ENCODE data around the gene CYP2W1.
"Not testable (repeated sequence)": the region's sequence is repeated elsewhere in the genome, so short reads cannot be mapped to it uniquely, and the experiment has no call there.

The CYP2W1 gene

DNA sequence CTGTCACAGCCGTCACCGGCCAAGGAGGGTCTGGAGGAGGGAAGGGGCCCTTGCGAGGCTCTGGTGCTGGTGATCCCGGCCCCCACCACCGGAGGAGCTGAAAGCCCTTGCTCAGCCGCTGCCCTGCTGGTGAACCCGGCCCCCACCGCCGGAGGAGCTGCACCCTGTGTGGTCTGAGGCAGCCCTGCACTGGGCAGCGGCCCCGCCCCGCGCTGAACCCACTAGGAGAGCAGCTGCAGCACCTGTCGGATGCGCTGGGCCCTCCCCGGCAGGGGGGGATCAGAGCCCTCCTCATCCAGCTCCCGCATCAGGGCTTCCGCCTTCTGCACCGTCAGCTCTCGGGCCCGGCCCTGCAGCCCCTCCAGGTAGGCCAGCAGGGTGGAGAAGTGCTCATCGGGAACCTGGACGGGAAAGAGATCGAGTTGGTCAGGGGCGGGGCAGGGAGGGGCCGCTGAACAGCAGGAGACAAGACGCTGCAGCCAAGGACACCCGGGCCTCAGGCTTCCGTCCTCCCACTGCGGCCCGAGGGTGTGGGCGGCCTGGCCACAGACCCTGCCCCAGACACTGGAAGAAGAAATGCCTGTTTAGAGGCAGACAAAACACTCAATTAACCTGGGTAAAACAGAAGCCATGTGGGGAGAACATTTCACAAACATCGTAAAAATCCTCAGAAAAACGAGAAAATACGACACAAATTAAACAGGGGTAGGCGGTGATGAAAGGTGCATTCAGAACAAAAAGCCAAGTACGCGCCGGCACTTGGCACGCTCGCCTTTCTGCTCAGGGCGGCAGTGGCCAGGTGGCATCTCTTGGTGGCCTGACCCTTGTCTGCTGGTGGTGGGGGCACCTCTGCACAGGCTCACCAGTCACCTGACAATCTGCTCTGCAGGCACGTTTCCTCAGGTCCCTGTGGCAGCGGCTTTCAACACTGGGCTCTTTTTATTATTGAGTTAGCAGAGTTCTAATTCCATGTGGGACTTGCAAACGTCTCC lies 14.7 kb downstream of the CYP2W1 start:
- no peak for DNase-seq

DNA sequence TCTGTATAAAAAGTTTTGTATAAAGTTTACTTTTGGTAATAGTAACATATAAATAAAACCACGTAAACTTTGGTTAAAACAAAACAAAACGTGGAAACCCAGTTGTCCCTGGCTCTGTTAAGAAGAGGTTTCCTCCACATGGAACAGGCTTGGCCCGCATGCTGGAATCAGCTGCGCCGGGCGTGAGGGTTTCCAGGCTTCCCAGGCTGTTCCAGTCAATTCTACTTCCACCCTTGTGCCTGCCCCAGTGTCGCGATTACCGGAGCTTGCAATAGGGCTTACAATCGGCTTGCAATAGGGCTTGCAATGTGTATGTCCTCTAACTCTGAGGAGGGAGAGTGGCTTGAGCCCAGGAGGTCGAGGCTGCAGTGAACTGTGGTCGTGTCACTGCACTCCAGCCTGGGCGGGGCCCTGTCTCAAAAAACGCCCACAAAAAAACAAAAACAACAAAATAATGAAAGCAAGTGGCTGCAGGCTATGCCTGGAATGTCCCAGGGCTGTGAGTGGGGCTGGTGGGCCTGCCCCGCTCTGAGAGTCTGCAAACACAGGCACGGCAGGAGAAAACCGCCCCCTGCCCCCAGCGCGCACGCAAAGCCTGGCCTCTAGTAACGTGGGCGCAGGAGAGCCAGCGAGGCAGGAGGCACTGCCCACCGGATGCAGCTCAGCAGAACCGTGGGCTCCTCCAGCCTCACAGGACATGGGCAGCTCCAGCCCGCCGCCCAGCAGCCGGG lies 16.3 kb downstream of the CYP2W1 start:
- DNase-seq = no peak

DNA sequence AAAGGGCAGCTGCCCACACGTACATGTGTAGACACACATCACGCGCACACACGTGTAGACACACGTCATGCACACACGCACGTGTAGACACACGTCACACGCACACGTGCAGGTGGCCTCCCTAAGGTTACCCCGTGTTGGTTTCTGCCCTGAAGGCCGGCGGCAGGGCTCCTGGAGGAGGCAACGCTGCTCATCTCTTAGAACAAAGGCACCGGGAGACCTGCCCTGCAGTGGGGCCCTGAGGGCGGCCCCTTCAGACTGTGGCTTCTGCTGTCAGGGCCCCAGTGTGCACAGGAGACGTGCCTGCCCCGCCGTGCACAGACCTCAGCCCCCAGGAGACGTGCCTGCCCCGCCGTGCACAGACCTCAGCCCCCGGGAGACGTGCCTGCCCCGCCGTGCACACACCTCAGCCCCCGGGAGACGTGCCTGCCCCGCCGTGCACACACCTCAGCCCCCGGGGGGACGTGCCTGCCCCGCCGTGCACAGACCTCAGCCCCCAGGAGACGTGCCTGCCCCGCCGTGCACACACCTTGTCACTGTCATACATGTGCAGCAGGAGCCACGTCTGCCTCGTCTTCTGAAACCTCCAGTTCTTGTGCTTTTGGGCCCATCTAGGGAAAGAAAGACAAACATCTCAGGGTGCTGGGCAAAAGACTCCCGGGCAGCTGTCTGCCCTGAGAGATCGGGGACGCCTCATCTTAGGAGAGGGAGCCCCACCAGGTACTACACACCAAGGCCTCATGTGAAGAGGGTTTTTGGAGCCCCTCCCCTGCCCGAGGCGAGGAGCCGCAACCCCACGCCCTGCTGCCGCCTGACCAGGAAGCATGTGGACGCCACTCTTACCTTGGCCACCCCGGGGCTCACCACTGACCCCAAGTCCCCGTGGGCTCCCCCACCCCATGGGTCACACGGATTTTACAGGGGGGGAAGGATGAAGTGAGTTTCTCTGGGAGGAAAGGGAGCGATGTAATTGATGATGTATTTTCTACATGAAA lies 17.3 kb downstream of the CYP2W1 start:
- DNase-seq = no peak

DNA sequence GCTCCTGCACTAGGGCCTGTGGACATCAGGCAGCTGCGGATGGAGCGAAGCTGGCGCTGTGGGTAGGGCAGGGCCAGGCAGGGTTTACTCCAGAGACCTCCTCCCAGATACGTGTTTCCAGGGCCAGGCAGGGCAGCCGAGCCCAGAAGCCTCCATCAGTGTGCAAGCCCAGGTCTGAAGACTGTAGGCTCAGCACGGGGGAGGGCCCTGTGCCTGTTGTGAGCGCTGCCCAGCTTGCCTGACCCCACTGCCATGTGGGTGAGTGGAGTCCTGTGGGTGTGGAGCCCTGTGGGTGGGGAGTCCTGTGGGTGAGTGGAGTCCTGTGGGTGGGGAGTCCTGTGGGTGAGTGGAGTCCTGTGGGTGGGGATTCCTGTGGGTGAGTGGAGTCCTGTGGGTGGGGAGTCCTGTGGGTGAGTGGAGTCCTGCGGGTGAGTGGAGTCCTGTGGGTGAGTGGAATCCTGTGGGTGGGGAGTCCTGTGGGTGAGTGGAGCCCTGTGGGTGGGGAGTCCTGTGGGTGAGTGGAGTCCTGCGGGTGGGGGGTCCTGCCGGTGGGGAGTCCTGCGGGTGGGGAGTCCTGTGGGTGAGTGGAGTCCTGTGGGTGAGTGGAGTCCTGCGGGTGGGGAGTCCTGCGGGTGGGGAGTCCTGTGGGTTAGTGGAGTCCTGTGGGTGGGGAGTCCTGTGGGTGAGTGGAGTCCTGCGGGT lies 18.2 kb downstream of the CYP2W1 start:
- not testable (repeated sequence) for DNase-seq

DNA sequence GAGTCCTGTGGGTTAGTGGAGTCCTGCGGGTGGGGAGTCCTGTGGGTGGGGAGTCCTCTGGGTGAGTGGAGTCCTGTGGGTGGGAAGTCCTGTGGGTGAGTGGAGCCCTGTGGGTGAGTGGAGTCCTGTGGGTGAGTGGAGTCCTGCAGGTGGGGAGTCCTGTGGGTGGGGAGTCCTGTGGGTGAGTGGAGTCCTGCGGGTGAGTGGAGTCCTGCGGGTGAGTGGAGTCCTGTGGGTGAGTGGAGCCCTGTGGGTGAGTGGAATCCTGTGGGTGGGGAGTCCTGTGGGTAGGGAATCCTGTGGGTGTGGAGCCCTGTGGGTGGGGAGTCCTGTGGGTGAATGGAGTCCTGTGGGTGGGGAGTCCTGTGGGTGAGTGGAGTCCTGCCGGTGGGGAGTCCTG lies 19.0 kb downstream of the CYP2W1 start:
- DNase-seq = not testable (repeated sequence)

DNA sequence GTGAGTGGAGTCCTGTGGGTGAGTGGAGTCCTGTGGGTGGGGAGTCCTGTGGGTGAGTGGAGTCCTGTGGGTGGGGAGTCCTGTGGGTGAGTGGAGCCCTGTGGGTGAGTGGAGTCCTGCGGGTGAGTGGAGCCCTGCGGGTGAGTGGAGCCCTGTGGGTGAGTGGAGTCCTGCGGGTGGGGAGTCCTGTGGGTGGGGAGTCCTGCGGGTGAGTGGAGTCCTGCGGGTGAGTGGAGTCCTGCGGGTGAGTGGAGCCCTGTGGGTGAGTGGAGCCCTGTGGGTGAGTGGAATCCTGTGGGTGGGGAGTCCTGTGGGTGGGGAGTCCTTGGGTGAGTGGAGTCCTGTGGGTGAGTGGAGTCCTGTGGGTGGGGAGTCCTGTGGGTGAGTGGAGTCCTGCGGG lies 19.5 kb downstream of the CYP2W1 start:
- DNase-seq = not testable (repeated sequence)

DNA sequence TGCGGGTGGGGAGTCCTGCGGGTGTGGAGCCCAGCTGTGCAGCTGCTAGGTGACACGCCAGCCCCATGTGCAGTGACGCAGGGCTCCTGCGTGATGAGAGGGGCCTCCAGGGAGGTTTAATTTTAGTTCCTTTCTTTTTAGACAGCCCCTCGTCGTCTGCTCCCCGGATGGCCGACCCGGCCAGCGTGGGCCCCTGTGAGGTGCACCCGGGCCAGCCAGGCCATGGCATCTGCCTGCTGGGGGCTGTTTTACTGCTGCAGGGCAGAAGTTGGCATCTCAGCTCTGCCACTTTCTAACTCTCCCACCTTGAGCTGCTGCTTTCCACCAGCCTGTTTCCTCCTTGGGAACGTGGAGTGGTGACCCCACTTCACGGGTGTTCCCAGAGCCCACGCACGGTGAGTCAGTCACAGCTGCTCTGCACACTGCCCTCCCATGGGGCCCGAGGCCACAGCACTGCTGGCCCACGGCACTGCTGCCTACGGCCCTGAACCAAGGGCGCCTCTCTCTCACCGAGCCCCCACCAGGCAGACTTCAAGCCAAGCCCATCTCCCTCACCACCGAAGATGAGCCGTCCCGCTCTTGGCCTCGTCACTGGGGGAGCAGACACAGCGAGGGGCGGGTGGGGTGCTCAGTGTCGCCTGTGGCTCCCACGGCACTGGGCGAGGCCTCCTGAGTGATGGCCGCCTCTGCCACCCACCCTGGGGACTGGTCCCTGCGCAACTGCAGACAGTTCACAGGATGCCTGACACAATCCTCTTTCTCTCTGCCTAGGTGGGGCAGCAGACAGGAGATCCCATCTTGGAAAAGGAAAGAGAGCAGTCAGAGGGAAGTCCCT lies 21.3 kb downstream of the CYP2W1 start:
- no peak for DNase-seq

DNA sequence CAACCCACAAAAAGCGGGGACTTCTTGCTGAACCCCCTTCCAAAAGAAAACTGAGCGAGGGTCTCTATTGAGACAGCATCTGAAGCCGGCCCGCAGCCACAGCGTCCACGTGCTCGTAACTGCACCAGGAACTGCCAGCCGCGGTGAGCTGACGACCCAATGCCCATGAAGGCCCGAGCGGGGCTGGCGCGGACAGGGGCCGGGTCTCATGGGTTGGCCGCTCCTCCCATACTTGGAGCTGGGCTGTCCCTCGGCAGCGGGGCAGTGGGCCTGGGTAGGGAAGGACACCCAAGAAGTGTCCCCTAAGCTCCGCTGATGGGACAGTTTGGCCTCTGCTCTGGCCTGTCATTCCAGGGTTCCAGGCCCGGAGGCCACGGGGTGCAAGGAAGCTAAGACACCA lies 22.3 kb downstream of the CYP2W1 start:
- no peak for DNase-seq

DNA sequence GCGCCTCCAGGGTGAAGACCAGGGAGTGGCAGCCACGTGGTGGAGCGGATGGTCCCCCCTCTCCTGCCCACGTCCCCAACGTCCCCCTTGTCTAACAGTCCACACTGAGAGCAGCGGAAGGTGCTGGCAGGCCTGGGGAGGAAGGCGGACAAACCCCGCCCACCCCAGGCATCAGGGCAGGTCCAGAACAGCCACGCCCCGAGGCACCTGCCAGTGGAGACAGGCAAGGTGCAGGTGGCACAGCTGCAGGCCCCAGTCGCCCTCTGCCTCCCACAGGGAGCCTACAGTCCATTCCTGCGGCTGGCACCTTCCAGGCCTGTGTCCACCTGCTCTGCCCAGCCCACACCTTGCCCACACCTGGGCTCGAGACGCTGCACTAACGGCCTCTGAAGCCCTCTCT lies 24.9 kb downstream of the CYP2W1 start:
- no peak for DNase-seq

DNA sequence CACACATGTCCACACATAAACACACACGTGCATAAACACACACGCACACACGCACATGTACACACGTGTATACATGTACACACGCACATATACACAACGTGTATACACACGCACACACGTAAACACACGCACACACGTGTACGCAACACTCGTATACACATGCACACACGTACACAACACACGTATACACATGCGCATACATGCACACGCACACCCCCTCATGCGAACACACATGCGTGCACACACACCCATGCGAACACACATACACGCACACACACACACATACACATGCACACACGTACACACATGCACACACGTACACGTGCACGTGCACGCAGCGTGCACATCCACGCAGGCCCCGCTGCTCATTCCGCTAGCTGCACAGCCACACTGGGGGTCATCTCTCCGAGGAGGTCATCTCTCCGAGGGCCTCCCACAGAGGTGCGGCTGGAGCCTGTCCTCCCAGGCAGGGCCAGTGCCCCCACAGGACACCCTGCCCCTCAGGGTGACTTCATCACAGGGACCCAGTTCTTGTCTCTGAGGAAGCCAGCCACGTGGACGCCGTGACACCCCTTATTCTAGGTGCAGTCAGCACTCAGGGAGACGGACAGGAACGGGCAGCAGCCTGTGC lies 25.9 kb downstream of the CYP2W1 start:
- no peak for DNase-seq

DNA sequence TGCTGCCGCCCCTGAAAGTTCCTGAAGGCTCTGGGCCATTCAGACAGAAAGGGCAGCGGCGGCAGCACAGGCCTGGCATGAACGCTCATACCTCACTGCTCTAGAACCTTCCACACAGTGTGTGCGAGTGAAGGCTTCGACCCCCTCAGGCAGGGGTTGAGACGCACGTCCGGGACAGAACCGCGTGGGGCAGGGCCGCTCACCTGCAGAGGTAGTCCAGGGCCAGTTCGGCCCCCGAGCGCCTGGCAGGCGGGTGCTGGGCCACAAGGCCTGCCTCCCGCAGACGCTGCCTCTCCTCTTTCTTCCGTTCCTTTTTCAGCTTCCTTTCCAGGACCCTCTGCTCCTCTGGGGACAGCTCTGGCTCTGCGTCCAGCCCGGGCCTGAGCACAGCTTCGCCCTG lies 26.8 kb downstream of the CYP2W1 start:
- no peak for DNase-seq

DNA sequence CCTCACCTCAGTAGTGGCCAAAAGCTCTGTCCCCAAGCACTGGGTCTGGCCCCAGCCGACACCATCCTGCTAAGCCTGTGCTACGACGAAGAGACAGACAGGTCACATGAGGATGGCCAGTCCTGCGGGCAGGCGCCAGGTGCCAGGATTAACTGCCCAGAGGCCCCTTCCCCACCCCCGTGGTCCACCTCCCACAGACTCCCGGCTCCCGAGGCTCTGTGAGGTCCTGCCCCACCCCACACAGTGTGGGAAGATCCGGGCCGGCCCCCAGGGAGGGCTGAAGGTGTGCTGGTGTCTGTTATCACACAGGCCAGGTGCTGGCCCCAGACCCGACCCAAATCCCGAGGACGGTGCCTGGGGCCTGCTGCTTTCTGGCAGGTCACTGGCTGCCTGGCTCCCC lies 27.2 kb downstream of the CYP2W1 start:
- DNase-seq = no peak

DNA sequence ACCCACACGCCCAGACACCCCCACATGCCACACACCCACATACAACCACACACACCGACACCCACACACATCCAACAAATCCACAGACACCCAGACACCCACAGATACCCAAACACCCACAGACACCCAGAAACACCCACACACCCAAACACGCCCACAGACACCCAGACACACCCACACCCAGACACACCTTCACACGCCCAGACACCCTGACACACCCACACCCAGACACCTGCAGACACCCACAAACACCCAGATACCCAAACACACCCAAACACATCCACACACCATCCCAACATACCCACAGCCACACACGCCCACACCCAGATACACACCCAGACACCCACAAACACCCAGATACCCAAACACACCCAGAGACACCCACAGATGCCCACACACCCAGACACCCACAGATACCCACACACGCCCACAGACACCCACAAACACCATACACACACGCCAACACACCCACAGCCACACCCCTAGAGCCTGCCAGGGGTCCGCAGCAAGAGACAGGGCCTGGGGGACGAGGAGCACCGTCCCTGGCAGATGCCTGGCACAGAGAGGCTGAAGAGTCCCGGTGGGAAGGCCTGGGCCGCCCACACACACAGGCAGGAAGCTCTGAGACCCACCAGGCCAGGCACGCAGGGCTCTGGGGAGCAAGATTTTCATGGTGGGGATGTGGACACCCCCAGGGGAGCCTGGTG lies 28.5 kb downstream of the CYP2W1 start:
- DNase-seq = no peak

DNA sequence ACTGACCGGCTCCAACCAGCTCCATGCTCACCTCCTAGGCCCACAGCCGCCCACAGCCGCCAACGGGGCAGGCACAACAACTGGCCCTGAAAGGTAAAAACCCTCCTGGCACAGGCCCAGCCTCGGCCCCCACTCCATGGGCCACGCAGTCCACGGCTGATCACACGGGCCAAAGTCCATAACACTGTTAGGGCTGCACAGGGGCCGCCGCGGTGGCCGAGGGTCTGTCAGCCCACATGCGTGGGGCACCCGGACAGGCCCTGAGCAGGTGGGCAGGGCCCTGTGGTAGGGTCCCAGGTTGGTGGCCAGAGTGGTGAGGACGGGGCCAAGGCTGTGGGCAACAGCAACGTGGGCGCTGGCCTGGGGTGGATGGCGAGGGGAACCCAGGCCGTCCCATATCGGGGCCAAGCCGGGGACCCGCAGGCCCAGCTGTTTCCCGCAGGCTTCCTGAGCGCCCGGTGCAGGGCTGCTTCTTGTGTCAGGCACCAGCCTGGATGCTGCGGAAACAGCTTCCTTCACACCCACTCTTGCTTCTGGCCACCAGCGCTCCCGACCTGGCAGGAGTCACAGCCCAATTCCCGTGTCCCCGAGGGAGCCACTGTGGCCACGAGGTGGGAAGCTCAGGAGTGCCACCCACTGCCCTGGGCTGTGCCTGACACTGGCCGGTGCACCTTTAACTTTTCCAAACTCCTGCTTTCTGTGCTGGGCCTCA lies 29.2 kb downstream of the CYP2W1 start:
- no peak for DNase-seq

DNA sequence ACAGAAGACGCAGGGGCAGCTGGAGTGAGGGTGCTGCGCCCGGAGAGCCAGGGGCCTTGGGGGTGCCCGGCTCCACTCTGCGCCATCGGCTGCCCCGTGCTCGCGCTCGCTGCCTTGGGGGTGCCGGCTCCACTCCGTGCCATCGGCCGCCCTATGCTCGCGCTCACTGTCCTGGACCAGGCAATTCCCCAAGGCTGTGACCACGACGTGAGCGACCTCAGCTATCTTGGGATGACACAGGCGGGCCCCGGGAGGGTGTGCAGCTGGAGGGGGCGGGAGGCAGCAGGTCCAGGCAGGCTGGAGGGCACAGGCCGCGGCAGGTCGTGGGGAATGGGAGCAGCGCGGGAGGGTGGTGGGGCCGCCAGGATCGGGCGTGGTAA lies 29.7 kb downstream of the CYP2W1 start:
- DNase-seq = no peak

DNA sequence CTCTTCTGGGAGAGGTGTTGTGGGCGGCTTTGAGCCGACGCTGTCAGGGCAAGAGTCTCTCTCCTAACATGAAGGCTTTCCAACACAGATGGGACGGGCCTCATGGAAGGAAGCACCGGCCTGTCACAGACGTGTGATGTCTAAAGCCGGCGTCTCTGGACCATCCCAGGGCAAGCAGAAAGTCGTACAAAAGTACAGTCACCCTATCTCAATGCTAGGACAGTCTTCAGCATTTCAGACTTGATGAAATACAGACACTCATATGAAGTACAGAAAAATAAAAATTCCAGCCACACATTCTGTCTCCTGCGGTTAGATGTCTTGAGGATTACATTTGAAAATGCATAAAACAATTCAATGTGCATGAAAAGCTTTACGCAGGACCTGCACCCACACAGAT lies 30.6 kb downstream of the CYP2W1 start:
- DNase-seq = no peak

DNA sequence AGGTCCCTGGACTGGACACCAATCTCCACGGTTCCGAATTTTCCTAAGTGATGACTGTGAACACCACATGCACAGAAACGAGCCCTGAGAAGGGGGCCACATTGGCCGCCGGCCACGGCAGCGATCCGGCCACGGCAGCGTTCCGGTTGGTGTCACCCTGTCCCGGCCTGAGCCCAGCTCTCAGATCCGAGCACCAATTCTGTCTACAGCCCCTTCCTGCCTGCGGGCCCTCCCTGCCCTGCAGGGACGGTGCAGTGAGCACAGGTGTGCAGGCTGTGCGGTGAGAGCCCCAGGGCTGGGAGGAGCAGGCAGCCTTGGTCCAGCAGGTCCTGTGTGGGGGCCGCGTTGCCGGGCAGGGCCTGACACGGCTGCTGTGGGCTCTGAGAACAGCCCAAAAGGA lies 31.7 kb downstream of the CYP2W1 start:
- no peak for DNase-seq

DNA sequence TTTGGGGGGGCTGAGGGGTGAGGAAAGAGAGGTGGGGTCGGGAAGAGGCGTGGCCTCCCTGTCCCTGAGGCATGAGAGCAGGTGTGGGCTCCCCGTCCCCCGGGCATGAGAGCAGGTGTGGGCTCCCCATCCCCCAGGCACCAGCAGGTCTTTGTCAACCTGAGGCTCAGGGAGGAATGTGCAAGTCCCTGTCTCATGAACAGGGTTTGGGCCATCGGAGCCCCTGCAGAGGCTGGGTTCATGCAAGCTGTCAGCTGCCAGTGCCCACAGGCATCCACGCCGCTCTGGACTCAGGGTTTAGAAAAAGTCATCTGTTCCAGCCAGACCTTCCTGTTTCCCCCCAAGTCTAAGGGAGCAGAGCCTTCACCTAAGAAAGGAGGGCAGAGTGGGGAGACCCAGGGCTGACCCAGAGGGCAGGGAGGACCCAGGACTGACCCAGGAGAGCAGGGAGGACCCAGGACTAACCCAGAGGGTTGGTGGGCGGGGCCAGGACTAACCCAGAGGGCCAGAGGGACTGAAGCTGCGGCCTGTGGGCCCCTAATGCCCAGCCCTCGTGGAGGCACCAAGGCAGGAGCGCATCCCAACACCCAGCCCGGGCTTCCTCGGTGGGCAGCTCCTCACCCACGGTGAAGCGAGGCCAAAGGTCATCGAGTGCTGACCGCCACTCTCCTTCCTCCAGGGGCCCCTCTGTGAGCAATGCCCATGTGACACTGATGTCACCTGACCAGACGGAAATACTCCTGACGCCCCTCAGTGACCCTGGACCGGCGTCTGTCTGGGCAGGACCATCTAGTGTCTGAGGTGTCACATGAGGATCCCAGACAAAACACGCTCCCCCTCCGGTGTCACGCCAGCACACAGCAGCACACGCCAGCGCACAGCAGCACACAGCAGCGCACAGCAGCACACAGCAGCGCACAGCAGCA lies 32.5 kb downstream of the CYP2W1 start:
- DNase-seq = no peak
